Panc1 (cell line): ENCODE measurements around the gene RIPPLY1. TPM values are rescaled to one million over a fixed set of nuclear protein-coding genes. Genes with fewer than 3 reads are reported as not detected.

Experiments
- ATAC-seq: fragments of 200-7000 bp; cut with Tn5 transposase; 2 replicates; pipeline ENCODE4 v1.9.1; 2020; ENCODE audit warnings: mild to moderate bottlenecking, moderate library complexity
- Bru-seq: library from RNA; stranded (reverse); fragments of 400-500 nt; gene quantifications from one replicate; lab custom pipeline; 2021; lab: Mats Ljungman, UMichigan
- BruChase-seq, 2 experiments: library from RNA; stranded (reverse); fragments of 400-500 nt; gene quantifications; one replicate each; lab custom pipeline; 2021; lab: Mats Ljungman, UMichigan
- BruUV-seq: library from RNA; stranded (reverse); fragments of 400-500 nt; replicated peaks from 2 replicates; lab custom pipeline; 2021; lab: Mats Ljungman, UMichigan
- CTCF ChIA-PET: fragments of 300-600 bp; sonication (Branson Sonifier 250); formaldehyde crosslinking; loops from one replicate; lab custom pipeline; 2022; ENCODE audit warnings: antibody characterized with exemption; lab: Charles Lee
- POLR2A ChIA-PET: fragments of 300-600 bp; sonication (Branson Sonifier 250); formaldehyde crosslinking; loops from one replicate; lab custom pipeline; 2022; ENCODE audit warnings: antibody characterized with exemption; lab: Charles Lee
- DNase-seq: peaks from one replicate; pipeline ENCODE4 v3.0.0-alpha.2; 2010; ENCODE audit warnings: low read depth, low spot score
- H3K27ac ChIP-seq: 2 replicates; pipeline ENCODE4 v1.5.1; 2011; ENCODE audit warnings: mild to moderate bottlenecking, low read length, inconsistent platforms
- H3K27me3 ChIP-seq: fragments of 200-500 bp; sonication (Bioruptor generic); 2 replicates; pipeline ENCODE4 v1.6.0; 2014; ENCODE audit warnings: low read length, inconsistent platforms; ENCODE audit not compliant: control insufficient read depth, insufficient read depth
- H3K36me3 ChIP-seq: fragments of 200-500 bp; sonication (Bioruptor generic); 2 replicates; pipeline ENCODE4 v1.5.1; 2014; ENCODE audit warnings: inconsistent platforms, mild to moderate bottlenecking, low read length, moderate library complexity; ENCODE audit not compliant: control insufficient read depth, insufficient read depth
- H3K4me1 ChIP-seq: 2 replicates; pipeline ENCODE4 v1.5.1; 2011; ENCODE audit warnings: inconsistent platforms, mild to moderate bottlenecking, low read length, moderate library complexity; ENCODE audit not compliant: control insufficient read depth, insufficient read depth
- H3K4me3 ChIP-seq, 2 experiments: 2 replicates each; pipeline ENCODE4 v1.5.1; 2011 to 2012; ENCODE audit warnings: low read depth in 2 of 2, low read length in 2 of 2, mild to moderate bottlenecking in 2 of 2, inconsistent platforms in 1 of 2, moderate library complexity in 1 of 2
- H3K9me3 ChIP-seq: fragments of 200-500 bp; sonication (Bioruptor generic); 2 replicates; pipeline ENCODE4 v1.5.1; 2014; ENCODE audit warnings: low read depth, mild to moderate bottlenecking, inconsistent platforms, low read length, moderate library complexity; ENCODE audit not compliant: control insufficient read depth, insufficient read depth
- POLR2AphosphoS5 ChIP-seq: IDR thresholded peaks from 2 replicates; pipeline ENCODE4 v1.6.1; 2012; ENCODE audit warnings: mild to moderate bottlenecking, low read depth, low read length, moderate library complexity
- SIN3A ChIP-seq: IDR thresholded peaks from 2 replicates; pipeline ENCODE4 v1.6.1; 2012; ENCODE audit warnings: low read depth, mild to moderate bottlenecking, low read length, moderate library complexity, borderline replicate concordance; ENCODE audit not compliant: insufficient read depth
- TCF7L2 ChIP-seq: IDR thresholded peaks from 2 replicates; pipeline ENCODE4 v1.6.1; 2011; ENCODE audit warnings: mild to moderate bottlenecking, low read depth, low read length, inconsistent platforms
- in situ Hi-C: cut with HindIII; loops from 2 replicates; pipeline ENCODE4 v1.10.0; 2016; ENCODE audit warnings: low sequenced_read_pairs, low pct_unique_long_range_greater_than_20kb
- intact Hi-C: fragments of 100-400 bp; cut with micrococcal nuclease; formaldehyde crosslinking; loops from one replicate; pipeline ENCODE4 v1.10.0; 2022; ENCODE audit not compliant: unreplicated experiment
- long read RNA-seq: library from polyadenylated mRNA; unstranded; transcript quantifications from one replicate; pipeline ENCODE4 v2.0.0, GENCODE V29; 2021; ENCODE audit not compliant: unreplicated experiment
- polyA plus RNA-seq: library from polyadenylated mRNA; unstranded; fragments of >200 nt; gene quantifications from one replicate; pipeline ENCODE4 v1.2.1, GENCODE V29; 2012; ENCODE audit warnings: missing spikeins; ENCODE audit not compliant: insufficient read length
- total RNA-seq: library from RNA; stranded (reverse); gene quantifications from one replicate; pipeline ENCODE4 v1.2.1, GENCODE V29; 2021; ENCODE audit not compliant: unreplicated experiment
- TF ChIP-seq, protein P1 (sequence below): fragments of 450-650 bp; IDR thresholded peaks from 2 replicates; pipeline ENCODE4 v1.5.1; 2017; ENCODE audit warnings: mild to moderate bottlenecking
- TF ChIP-seq, protein P2 (sequence below), 2 experiments: IDR thresholded peaks; 2 replicates each; pipeline ENCODE4 v1.6.1; 2011 to 2012; ENCODE audit warnings: low read depth in 2 of 2, control low read depth in 1 of 2, low read length in 1 of 2, mild to moderate bottlenecking in 1 of 2, moderate library complexity in 1 of 2; ENCODE audit not compliant: insufficient read depth in 1 of 2

RIPPLY1 gene, protein sequence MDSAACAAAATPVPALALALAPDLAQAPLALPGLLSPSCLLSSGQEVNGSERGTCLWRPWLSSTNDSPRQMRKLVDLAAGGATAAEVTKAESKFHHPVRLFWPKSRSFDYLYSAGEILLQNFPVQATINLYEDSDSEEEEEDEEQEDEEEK
- total RNA-seq, result not detected
- not detected for polyA plus RNA-seq
- Bru-seq, nascent RNA, result not detected
- BruChase-seq, experiment 1, labeled RNA remaining after a 2-hour chase, result not detected
- not detected for BruChase-seq, experiment 2, labeled RNA remaining after a 6-hour chase
- long read RNA-seq, result 0 reads

DNA sequence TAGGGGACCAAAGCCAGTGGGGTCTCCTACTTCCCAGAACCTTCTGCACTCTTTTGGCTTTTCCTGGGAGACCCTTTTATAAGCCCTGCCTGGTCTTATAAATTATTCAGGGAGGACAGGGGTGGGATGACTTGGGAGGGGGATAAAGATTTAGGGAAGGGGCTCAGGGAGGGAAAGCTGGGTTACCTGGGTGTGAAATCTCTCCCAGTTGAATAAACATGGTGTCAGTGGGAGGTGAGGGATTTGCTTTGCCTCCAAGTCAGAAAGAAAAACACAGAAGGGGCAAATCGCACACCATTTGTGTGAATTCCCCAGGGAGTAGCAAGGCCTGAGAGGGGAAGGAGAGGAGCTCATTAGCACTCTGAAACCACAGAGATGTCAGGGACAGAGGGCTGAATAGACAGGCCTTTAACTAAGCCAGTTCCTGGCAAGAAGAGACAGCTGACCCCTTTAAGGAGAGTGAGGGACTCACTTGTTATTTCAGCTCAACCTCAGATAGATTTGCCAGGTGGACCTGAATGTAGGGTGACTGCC is at the start of gene RIPPLY1:
RIPPLY1 (minus strand) TSS at position 51 of the 534 bp plus-strand sequence. CDS start 54 bp downstream, outside the sequence.
- Histone ChIP-seq H3K27me3 (no peaks in the 10 kb centered on the region), H3K9me3 (no peaks in the 10 kb centered on the region), H3K4me1 (no peaks in the 10 kb centered on the region), H3K36me3 (no peaks in the 10 kb centered on the region), H3K4me3 (no peak within 1 kb of the TSS), H3K27ac (no peak within 1 kb of the TSS)
- ChIA-PET POLR2A (no interaction called here), CTCF (no interaction called here)
- ATAC-seq (no peak), DNase-seq (no peak)
- in situ Hi-C loops, result no loop called here
- intact Hi-C loops, result no loop called here
- no TSS peak for BruUV-seq
- TF ChIP-seq TCF7L2 (no peak), SIN3A (no peak), POLR2AphosphoS5 (no peak)
- TF ChIP-seq, protein P1, sequence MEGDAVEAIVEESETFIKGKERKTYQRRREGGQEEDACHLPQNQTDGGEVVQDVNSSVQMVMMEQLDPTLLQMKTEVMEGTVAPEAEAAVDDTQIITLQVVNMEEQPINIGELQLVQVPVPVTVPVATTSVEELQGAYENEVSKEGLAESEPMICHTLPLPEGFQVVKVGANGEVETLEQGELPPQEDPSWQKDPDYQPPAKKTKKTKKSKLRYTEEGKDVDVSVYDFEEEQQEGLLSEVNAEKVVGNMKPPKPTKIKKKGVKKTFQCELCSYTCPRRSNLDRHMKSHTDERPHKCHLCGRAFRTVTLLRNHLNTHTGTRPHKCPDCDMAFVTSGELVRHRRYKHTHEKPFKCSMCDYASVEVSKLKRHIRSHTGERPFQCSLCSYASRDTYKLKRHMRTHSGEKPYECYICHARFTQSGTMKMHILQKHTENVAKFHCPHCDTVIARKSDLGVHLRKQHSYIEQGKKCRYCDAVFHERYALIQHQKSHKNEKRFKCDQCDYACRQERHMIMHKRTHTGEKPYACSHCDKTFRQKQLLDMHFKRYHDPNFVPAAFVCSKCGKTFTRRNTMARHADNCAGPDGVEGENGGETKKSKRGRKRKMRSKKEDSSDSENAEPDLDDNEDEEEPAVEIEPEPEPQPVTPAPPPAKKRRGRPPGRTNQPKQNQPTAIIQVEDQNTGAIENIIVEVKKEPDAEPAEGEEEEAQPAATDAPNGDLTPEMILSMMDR, result no peak
- TF ChIP-seq, protein P2, sequence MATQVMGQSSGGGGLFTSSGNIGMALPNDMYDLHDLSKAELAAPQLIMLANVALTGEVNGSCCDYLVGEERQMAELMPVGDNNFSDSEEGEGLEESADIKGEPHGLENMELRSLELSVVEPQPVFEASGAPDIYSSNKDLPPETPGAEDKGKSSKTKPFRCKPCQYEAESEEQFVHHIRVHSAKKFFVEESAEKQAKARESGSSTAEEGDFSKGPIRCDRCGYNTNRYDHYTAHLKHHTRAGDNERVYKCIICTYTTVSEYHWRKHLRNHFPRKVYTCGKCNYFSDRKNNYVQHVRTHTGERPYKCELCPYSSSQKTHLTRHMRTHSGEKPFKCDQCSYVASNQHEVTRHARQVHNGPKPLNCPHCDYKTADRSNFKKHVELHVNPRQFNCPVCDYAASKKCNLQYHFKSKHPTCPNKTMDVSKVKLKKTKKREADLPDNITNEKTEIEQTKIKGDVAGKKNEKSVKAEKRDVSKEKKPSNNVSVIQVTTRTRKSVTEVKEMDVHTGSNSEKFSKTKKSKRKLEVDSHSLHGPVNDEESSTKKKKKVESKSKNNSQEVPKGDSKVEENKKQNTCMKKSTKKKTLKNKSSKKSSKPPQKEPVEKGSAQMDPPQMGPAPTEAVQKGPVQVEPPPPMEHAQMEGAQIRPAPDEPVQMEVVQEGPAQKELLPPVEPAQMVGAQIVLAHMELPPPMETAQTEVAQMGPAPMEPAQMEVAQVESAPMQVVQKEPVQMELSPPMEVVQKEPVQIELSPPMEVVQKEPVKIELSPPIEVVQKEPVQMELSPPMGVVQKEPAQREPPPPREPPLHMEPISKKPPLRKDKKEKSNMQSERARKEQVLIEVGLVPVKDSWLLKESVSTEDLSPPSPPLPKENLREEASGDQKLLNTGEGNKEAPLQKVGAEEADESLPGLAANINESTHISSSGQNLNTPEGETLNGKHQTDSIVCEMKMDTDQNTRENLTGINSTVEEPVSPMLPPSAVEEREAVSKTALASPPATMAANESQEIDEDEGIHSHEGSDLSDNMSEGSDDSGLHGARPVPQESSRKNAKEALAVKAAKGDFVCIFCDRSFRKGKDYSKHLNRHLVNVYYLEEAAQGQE (IDR thresholded peaks at IDR 0.05; ENCODE audit: insufficient read depth in 1 of 2, low read depth in 2 of 2, low read length in 1 of 2), result no peak

DNA sequence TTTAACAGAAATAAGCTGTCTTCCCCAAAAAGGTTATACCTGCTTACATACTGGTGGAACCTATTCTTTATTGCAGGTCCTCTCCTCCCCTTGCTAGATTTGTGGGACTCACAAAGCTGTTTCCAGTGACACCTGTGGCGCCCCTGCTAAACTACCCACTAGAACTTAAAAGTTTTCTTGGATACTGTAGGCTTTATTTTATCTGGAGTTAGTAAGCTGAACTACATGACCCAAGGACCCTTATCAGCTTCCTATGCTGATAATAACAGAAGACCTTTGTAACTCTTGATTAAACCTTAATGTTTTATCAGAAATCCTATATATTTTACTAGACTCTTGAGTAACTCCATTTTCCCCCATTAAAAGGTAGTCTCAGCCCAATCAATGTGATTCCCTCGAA is 49.4 kb upstream of the RIPPLY1 start:
- intact Hi-C loops, result no loop called here
- TF ChIP-seq, protein P2 (IDR thresholded peaks at IDR 0.05; ENCODE audit: insufficient read depth in 1 of 2, low read depth in 2 of 2, low read length in 1 of 2), result no peak
- TF ChIP-seq SIN3A (no peak), TCF7L2 (no peak), POLR2AphosphoS5 (no peak)
- TF ChIP-seq, protein P1, result no peak
- Histone ChIP-seq H3K4me1 (peaks cover 3% of the 10 kb centered on the region), H3K9me3 (no peaks in the 10 kb centered on the region), H3K4me3 (no peak overlapping the region), H3K36me3 (no peaks in the 10 kb centered on the region), H3K27me3 (no peaks in the 10 kb centered on the region), H3K27ac (no peak overlapping the region)
- in situ Hi-C loops, result no loop called here
- POLR2A ChIA-PET, result no interaction called here
- DNase-seq (no peak), ATAC-seq (no peak)
- CTCF ChIA-PET, result interaction anchor here (0.6 kb wide), 1 partner anchor 218 kb away, joined by 3 read pairs; no protein-coding TSS in a partner anchor
- no TSS peak for BruUV-seq
